DLD1 (cell line): ENCODE measurements around the gene SLC7A7.
"Not testable (repeated sequence)": the region's sequence is repeated elsewhere in the genome, so short reads cannot be mapped to it uniquely, and the experiment has no call there.

ENCODE experiments used
- in situ Hi-C: cut with HindIII; loops from 2 replicates; pipeline ENCODE4 v1.10.0; 2017; ENCODE audit warnings: low sequenced_read_pairs

SLC7A7 gene

DNA sequence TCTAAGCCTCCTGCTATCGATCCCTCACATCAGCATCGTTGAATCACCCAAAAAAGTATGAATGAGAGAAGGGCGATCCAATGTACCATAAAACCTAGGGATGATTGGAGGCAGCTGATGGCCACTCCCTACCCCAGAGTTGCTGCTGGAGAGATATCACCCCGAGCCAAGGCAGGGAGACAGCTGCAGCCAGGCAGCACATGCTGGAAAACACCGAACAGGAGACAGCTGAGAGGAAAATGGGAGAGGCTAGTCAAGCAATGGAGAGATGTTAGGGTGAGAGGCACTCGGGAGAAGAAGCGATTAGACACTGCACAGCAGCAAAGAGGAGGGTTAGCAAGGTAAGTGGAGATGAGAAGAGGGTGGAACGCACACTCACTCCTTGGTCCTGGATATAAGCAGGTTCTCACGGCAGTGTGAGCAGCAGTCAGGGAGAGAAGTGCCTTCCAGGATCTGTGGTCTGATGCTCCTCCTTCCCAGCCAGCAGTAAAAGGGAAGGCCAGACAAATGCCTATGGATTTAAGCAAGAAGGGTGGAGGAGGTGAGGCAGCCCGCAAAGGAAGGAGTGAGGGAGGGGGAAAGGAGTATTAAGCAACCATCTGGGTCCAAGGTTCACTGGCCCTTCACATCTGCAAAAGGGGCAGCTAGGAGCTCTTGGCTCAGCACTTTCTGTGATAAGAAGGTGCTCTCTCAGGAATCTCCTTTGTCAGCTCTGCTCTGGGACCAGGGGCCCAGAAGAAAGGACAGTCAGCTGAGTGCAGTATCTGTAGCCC lies at the start of gene SLC7A7:
TSS of gene SLC7A7 (minus strand) at position 495 of the 773 bp plus-strand sequence. CDS start 2,037 bp downstream, outside the sequence.
- in situ Hi-C loops: no loop called here

- in situ Hi-C loops: no loop called here
These were observed 49.7 kb upstream of the SLC7A7 start for GRCh38 chr14:22864979-22865378.

GRCh38 chr14:22861651-22862050 lies 46.4 kb upstream of the SLC7A7 start:
- in situ Hi-C loops: no loop called here

DNA sequence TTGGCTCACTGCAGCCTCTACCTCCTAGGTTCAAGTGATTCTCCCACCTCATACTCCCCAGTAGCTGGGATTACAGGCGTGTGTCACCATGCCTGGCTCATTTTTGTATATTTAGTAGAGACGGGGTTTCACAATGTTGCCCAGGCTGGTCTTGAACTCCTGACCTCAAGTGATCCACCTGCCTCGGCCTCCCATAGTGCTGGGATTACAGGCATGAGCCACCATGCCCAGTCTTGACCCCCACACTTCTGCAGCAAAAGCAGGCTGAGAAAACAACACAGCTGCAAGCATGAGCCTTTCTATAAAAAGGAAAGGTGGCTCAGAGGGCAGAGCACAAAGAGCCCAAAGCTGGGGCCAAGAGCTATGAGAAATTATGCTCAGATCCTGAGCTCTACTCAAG lies 45.1 kb upstream of the SLC7A7 start:
- in situ Hi-C loops: not testable (repeated sequence)

DNA sequence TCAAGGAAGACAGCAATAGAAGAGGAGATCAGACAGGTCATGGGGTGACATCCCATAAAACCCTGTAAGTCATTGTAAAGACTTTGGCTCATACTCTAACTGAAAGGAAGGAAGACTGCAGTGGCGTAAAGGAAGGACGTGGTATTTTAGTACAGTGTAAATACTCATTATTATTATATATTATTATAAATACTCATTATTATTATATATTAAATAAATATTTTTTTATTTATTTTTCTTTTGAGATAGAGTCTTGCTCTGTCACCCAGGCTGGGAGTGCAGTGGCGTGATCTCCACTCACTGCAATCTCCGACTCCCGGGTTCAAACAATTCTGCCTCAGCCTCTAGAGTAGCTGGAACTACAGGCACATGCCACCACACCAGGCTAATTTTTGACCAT lies 41.2 kb upstream of the SLC7A7 start:
- in situ Hi-C loops: no loop called here

- in situ Hi-C loops: no loop called here
These were observed 39.9 kb upstream of the SLC7A7 start for GRCh38 chr14:22854963-22855724.

GRCh38 chr14:22854296-22854695 lies 39.1 kb upstream of the SLC7A7 start:
- in situ Hi-C loops: not testable (repeated sequence)

DNA sequence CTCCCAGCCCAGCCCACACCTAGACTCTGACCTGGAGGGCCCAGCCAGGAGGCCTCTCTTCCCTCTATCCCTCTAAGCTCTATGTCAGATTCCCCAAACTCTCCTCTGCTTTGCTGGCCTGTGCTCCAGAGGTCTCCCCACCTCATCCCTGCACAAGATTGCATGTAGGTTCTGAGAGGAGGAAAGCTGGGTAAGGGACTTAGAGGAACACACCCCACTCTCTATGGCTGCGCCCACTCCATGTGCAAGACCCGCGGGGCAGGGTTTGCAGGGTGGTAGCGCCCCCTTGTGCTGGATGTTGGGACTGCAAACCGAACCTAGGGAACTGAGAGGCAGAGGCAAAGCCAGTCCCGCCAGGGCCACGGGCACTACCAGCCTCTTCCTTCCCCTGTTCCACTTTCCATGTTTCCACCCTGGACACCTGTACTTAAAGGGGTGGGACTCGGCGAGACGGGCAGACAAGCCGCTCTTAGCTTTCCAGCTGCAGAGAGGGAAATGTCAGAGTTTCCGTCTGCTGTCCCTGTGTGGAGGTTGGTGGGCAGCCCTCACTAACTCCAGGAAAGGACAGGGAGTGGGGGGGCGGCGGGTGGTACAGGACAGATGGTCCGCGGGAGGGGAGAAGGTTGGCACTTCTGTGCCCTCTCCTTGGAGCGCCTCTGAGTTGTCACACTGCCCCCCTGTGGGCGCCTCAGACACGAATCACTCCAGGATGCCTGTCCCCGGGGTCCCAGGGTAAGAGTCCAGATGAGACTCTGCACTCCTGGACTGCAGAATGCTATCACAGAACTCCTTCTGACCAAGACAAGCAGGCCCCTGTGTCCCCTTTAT lies 37.9 kb upstream of the SLC7A7 start:
- in situ Hi-C loops: no loop called here

DNA sequence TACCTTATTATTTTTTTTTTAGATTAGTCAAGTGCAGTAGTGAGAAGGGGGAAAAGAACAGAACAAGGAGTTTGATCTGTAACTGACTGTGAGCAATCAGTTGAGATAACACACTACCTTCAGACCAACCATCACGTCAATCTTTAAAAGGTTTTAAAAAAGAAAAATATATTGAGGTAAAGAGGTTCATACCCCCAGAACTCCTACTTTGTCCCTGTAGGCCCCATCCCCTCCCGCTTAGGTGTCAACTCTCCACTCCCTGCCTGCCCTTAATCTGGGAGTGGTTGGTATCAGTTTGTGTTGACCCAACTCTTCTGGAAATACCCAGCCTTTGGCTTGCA lies 37.3 kb upstream of the SLC7A7 start:
- in situ Hi-C loops: no loop called here

GRCh38 chr14:22852178-22852577 lies 36.9 kb upstream of the SLC7A7 start:
- in situ Hi-C loops: not testable (repeated sequence)

DNA sequence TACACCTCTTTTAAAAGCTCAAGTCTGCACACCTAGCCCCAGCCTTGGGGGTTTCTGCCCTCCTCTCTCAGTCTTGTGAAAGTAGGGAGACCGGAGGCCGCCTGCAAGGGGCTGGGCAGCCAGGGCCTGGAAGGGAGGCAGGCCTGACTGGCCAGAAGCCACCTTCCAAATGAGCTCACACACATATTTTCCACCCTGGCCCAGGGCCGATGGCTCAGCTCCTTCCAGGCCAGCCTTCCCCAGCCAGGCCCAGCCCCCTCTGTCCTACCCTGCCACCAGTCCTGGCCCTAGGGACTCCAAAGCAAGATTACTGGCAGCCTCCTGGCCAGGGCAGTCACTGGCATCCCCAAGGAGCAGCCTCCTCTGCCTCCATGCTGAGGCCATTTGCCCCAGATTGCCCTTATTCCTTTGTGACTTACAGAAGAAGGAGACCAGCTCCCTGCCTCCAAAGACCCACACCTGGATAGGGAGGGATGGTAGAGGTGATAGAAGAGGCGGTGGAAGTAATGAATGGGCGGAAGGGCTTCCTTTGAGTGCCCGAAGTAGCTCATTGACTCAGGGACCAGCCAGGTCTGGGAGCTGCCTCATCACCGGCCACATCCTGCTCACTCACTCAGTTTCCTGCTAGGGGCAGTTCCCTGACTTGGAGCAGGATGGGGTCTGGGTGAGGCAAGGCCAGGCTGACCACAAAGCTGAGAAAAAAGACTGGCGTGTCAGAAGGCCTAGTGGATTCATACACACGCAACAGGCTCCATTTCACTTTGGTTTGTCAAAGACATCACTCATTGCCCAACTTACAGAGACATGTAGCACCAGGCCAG lies 35.9 kb upstream of the SLC7A7 start:
- in situ Hi-C loops: no loop called here

DNA sequence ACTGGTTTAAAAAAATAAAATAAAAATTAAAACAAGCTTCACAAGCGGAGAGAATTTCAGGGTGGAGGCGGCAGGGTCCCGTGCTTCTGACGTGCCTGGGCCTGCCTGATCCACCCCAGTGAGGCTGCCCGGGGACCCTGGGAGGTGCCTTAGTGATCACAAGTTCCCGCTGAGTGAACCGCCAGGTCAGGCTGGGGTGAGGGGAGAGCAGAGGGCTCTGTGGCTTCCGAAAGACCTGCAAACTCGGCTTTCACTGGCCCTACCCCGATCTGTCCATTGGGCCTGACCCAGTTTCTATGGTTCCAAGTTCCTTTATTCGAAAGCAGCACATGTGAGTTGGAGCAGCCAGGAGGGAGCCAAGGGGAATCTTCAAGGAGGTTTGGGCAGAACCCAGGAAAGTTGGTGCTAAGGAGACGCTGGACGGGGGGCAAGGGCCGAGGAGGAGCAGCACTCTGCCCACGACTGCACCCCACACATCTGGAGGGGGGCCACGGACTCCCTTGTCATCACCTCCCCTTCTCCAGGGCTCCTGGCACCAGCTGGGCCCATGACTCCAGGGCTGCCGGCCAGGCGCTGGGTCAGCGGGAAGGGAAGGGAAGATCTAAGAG lies 34.1 kb upstream of the SLC7A7 start:
- in situ Hi-C loops: no loop called here

DNA sequence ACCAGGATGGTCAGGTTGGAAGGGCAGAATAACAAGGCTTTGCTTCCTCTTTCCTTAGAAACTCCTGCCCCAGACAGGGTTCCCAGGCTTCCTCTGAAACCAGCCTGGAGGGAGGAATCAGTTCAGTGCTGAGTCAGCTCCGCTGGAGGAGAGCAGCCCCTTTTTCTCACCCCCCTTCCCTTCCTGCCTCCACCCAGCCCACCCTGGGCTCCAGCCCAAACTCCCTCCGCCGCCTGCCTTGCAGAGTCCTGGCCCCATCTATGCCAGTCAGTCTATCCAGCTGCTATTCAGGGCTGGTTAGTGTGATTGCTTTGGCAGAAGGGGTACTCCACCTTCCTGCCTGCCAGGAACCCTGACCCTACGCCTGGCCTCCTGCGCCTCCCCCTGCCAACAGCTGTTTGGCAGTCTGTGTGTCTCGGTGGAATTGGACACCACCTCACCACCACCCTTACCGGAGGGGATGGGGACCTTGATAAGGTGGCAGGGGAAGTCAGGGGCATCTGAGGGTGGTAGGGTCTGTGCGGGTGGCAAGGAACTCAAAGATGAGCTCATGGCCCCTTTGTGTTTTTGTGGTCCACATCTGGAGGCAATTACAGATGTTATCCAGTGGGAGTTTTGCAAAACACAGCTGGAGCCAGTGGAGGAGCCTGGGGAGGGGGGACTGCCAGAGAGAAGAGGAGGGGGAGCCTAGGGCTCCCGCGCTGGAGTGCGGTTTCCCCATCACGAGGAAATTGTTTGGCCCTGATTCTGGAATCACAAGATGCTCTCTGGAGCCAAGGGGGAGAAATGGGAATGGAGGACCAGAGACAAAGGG lies 33.3 kb upstream of the SLC7A7 start:
- in situ Hi-C loops: no loop called here

GRCh38 chr14:22847661-22848341 lies 32.6 kb upstream of the SLC7A7 start:
- in situ Hi-C loops: no loop called here

GRCh38 chr14:22846811-22847307 lies 31.6 kb upstream of the SLC7A7 start:
- in situ Hi-C loops: no loop called here

- in situ Hi-C loops: no loop called here
These were observed 30.8 kb upstream of the SLC7A7 start for GRCh38 chr14:22845821-22846625.

DNA sequence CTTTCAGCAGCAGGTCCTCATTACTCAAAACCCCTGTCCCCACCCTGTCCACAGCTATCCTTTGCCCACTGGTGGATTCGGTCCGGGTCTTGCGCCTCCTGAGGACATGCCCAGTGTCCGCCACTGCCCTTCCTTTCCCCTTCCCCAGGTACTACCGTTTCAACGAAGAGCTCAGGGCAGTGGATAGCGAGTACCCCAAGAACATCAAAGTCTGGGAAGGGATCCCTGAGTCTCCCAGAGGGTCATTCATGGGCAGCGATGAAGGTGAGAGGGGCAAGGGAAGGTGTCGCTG lies 29.8 kb upstream of the SLC7A7 start:
- in situ Hi-C loops: no loop called here
